RWPE2 (cell line): Measurements from ENCODE around the gene LAMA2.
"Not testable (repeated sequence)": the region's sequence is repeated elsewhere in the genome, so short reads cannot be mapped to it uniquely, and the experiment has no call there.

ENCODE experiments used
- ATAC-seq: fragments of 200-7000 bp; cut with Tn5 transposase; 3 replicates; pipeline ENCODE4 v1.9.1; 2021; ENCODE audit warnings: low read depth
- DNase-seq: peaks from one replicate; pipeline ENCODE4 v3.0.0-alpha.2; 2020; ENCODE audit warnings: low spot score
- H3K27ac ChIP-seq: fragments of 450-650 bp; 2 replicates; pipeline ENCODE4 v1.5.1; 2017; ENCODE audit warnings: mild to moderate bottlenecking; ENCODE audit not compliant: poor library complexity, severe bottlenecking
- H3K27me3 ChIP-seq: fragments of 250-450 bp; sonication (Bioruptor Pico); 2 replicates; pipeline ENCODE4 v1.5.1; 2021; ENCODE audit warnings: mild to moderate bottlenecking, moderate library complexity; ENCODE audit not compliant: insufficient read depth, poor library complexity, severe bottlenecking
- H3K36me3 ChIP-seq: fragments of 250-450 bp; sonication (Bioruptor Pico); 2 replicates; pipeline ENCODE4 v1.5.1; 2020; ENCODE audit warnings: low read depth, mild to moderate bottlenecking, moderate library complexity
- H3K4me1 ChIP-seq: fragments of 250-450 bp; sonication (Bioruptor Pico); 2 replicates; pipeline ENCODE4 v1.5.1; 2021; ENCODE audit warnings: mild to moderate bottlenecking, moderate library complexity; ENCODE audit not compliant: insufficient read depth, poor library complexity, severe bottlenecking
- H3K4me3 ChIP-seq: fragments of 250-450 bp; sonication (Bioruptor Pico); 2 replicates; pipeline ENCODE4 v1.5.1; 2021; ENCODE audit warnings: mild to moderate bottlenecking, moderate library complexity; ENCODE audit not compliant: severe bottlenecking
- H3K9me3 ChIP-seq: fragments of 250-450 bp; sonication (Bioruptor Pico); 2 replicates; pipeline ENCODE4 v1.5.1; 2021; ENCODE audit warnings: mild to moderate bottlenecking, moderate library complexity; ENCODE audit not compliant: severe bottlenecking
- CTCF ChIP-seq: fragments of 450-650 bp; IDR thresholded peaks from one replicate; pipeline ENCODE4 v1.5.1; 2017; ENCODE audit warnings: mild to moderate bottlenecking, moderate library complexity; ENCODE audit not compliant: poor library complexity, severe bottlenecking

Gene LAMA2

DNA sequence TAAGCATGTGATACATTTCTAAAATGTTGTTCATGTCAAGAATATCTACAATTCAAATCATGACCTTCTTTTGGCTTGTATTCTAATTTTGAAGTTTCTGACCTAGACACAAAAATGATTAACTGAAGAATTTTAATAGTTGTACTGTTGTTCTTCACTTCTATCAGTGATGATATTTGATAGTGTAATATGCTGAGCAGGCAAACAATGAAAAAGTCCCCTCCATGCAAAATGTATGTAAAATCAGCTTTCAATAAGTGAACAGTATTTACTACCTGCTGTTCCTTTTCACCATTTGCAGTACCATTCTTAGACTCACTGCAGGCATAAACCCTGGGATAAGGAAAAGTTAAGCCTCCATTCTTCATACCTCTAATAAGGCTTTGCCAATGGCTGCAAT lies 201.5 kb downstream of the LAMA2 start:
- no peak for TF ChIP-seq CTCF
- H3K27me3 ChIP-seq: no peaks in the 10 kb centered on the region
- H3K36me3 ChIP-seq: no peaks in the 10 kb centered on the region
- DNase-seq: no peak
- no peaks in the 10 kb centered on the region for H3K9me3 ChIP-seq
- no peak overlapping the region for H3K4me3 ChIP-seq
- no peak overlapping the region for H3K27ac ChIP-seq
- no peak for ATAC-seq
- H3K4me1 ChIP-seq: no peaks in the 10 kb centered on the region

- DNase-seq, H3K4me3 ChIP-seq, H3K9me3 ChIP-seq, H3K4me1 ChIP-seq, H3K36me3 ChIP-seq, H3K27ac ChIP-seq, H3K27me3 ChIP-seq, ATAC-seq: not testable (repeated sequence)
Measured at GRCh38 chr6:129088481-129088880, 205.5 kb downstream of the LAMA2 start.

DNA sequence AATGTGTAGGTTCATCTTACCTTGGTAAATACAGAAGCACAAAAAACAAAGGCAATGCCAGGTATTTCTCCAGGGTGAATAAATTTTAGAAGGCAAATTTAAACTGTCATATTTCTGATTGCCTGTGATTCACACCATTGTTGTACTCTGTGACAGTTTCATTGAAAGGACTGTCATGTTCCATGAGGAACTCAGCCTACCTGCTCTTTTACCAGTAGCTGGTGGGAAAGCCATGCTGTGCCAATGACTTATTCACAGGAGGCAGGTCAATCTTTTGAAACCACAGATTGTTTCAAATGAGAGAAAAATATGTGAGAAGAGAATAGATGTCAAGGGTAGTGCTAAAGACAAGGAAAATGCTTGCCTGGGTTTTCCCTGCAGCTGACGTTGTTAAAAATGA lies 206.4 kb downstream of the LAMA2 start:
- Histone ChIP-seq H3K27ac (no peak overlapping the region), H3K36me3 (no peaks in the 10 kb centered on the region), H3K27me3 (no peaks in the 10 kb centered on the region), H3K9me3 (no peaks in the 10 kb centered on the region), H3K4me3 (no peak overlapping the region), H3K4me1 (no peaks in the 10 kb centered on the region)
- no peak for TF ChIP-seq CTCF
- DNase-seq: no peak
- no peak for ATAC-seq

DNA sequence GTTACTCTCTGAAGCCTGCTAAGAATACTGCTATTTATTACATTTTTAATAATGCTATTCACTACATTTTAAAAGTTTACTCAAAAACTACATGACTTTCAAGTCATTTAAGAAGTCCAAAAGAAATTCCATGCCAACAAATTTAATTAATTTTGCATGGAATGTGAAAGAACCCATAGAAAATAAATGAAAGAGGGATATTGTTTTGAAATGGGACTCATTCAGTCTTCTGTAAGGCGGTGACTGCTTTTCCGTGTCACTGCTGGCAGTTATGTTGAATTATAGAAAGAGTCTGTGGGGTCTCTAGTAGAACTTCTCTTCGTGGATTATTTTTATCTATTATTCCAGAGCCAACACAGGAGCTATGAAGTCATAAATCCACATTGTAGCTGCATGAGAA lies 211.2 kb downstream of the LAMA2 start:
- ATAC-seq (no peak), DNase-seq (no peak)
- no peak for TF ChIP-seq CTCF
- Histone ChIP-seq H3K36me3 (no peaks in the 10 kb centered on the region), H3K27ac (no peak overlapping the region), H3K27me3 (no peaks in the 10 kb centered on the region), H3K4me1 (no peaks in the 10 kb centered on the region), H3K4me3 (no peak overlapping the region), H3K9me3 (no peaks in the 10 kb centered on the region)

GRCh38 chr6:129096651-129097290 lies 213.8 kb downstream of the LAMA2 start:
- no peaks in the 10 kb centered on the region for H3K36me3 ChIP-seq
- ATAC-seq: no peak
- TF ChIP-seq CTCF: no peak

More at GRCh38 chr6:129096651-129097290, 213.8 kb downstream of the LAMA2 start:
- Histone ChIP-seq H3K4me1 (no peaks in the 10 kb centered on the region), H3K4me3 (no peak overlapping the region), H3K27ac (no peak overlapping the region), H3K27me3 (no peaks in the 10 kb centered on the region), H3K9me3 (no peaks in the 10 kb centered on the region)
- DNase-seq: no peak
